Measurements from ENCODE around the gene TTYH1.

DNA sequence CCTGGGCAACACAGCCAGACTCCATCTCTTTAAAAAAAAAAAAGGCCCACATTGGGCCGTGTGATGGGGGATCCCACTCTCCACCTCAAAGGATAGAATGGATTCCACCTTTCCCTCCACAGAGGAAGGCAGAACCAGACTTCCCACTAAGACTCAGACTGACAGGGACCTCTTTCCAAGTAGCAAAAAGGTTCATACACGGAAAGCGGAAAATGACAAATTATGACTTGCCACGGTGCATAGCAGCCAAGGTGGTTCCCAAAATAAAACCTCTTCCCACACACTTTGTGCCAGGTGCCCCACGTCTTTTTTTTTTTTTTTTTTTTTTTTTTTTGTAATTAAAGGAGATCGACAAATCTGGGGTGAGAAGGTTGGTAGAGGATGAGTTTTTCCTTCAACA is 14.4 kb upstream of the TTYH1 start:
- TF ChIP-seq, protein P1, sequence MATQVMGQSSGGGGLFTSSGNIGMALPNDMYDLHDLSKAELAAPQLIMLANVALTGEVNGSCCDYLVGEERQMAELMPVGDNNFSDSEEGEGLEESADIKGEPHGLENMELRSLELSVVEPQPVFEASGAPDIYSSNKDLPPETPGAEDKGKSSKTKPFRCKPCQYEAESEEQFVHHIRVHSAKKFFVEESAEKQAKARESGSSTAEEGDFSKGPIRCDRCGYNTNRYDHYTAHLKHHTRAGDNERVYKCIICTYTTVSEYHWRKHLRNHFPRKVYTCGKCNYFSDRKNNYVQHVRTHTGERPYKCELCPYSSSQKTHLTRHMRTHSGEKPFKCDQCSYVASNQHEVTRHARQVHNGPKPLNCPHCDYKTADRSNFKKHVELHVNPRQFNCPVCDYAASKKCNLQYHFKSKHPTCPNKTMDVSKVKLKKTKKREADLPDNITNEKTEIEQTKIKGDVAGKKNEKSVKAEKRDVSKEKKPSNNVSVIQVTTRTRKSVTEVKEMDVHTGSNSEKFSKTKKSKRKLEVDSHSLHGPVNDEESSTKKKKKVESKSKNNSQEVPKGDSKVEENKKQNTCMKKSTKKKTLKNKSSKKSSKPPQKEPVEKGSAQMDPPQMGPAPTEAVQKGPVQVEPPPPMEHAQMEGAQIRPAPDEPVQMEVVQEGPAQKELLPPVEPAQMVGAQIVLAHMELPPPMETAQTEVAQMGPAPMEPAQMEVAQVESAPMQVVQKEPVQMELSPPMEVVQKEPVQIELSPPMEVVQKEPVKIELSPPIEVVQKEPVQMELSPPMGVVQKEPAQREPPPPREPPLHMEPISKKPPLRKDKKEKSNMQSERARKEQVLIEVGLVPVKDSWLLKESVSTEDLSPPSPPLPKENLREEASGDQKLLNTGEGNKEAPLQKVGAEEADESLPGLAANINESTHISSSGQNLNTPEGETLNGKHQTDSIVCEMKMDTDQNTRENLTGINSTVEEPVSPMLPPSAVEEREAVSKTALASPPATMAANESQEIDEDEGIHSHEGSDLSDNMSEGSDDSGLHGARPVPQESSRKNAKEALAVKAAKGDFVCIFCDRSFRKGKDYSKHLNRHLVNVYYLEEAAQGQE (IDR thresholded peaks at IDR 0.05; ENCODE audit: low read depth): no peak
- TF ChIP-seq EP300 (IDR thresholded peaks at IDR 0.05; ENCODE audit: borderline replicate concordance) (no peak), TEAD4 (IDR thresholded peaks at IDR 0.05) (no peak)

Data from Ishikawa (cell line).